HG03139 (cell line): ENCODE data around the gene RPL38.

Experiments
- ATAC-seq: cut with Tn5 transposase; IDR thresholded peaks from one replicate; pipeline ENCODE4 v1.9.1; 2021; ENCODE audit not compliant: unreplicated experiment

RPL38 gene

DNA sequence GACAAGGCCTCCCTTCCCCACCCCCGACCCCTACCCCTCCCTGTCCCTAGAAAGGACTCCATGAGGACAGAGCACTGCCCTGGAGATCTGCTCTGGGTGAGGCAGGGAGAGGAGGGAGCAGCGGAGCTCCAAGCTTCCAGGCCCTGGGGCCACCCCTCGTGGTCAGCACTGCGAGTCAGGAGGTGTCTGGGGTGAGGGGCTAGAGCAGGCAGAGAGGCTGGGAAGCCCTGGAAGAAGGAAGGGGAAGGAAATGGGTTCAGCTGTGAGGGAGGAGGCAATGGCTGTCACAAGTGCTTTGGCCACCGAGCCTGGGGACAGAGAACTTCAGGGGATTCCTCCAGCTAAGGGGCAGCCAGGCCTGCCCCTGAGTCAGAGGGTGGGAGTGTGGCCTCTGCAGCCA is 42.4 kb downstream of the RPL38 start:
- no peak for ATAC-seq

DNA sequence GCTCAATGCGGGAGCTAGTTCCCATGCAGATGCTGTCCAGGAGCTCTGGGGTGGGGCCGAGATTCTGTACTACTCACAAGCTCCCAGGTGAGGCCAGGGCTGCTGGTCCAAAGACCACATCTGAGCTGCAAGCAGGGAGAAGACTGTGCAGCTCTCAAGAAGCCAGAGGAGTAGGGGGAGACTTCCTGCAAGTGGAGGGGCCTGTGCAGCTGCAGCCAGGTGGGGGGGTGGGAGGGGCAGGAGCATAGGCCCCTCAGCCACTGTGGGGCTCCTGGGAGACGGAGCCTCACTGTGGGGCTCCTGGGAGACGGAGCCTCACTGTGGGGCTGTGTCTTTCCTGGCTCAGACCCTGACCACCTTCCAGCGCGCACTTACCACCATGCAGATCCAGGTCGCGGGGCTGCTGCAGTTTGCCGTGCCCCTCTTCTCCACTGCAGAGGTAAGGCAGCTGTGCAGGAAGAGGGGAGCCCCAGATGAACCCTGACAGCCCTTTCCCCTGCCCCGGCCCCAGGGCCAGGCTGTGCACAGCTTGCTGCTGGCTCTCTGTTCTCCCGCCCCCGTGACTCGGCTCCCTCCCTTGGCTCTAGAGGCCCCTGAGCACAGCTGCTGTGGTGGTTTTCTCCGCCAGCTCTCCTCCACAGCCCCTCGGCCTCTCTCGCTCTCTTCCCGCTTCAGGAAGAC is 46.3 kb downstream of the RPL38 start:
- ATAC-seq: no peak

- no peak for ATAC-seq
Measured at GRCh38 chr17:74250324-74250995, 47.0 kb downstream of the RPL38 start.

DNA sequence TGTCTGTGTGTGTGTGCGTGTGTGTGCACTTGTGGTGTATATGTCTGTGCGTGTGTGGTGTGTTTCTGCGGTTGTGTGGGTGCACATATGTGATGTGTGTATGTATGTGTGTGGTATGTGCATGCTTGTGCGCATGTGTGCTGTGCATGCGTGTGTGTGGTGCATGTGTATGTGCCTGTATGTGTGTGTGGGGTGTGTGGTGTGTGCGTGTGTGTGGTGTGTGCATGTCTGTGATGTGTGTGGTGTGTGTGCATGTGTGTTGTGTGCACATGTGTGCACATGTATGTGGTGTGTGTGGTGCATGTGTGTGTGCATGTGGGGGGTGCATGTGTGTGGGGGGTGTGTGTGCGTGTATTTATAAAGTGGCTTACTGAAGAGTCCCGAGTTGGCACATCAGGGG is 47.6 kb downstream of the RPL38 start:
- no peak for ATAC-seq

DNA sequence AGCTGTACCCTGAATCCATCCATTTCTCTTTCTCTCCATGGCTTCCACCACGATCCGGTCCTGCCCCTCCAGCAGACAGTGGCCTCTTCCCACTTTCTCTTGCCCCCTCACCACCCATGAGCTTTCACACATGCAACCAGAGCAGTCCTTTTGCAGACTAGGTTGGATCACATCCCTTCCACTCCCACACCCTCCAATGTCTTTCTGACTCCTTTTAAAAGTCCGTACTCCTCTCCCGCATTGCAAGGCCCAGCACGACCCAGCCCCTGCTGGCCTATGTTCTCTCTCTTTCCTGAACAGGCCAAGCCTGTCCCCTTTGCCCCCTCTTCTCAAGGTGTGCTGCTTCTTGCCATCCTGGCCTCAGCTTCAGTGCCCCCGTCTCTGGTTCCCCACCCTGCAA is 48.1 kb downstream of the RPL38 start:
- no peak for ATAC-seq

- ATAC-seq: no peak
Measured at GRCh38 chr17:74252211-74252610, 48.7 kb downstream of the RPL38 start.

DNA sequence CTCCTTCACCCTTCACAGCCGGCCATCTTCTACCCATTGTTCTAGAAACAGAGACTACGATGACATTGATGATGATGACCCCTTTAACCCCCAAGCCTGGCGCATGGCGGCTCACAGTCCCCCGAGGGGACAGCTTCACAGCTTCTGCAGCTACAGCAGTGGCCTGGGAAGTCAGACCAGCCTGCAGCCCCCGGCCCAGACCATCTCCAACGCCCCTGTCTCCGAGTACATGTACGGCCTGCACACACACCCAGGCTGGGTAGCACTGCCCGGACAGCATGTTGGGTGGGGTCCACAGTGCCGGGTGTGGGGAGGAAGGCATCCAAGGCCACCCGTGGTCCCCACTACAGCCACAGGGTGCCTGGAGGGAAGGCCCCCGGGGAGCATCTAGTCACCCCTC is 49.6 kb downstream of the RPL38 start:
- ATAC-seq: no peak

GRCh38 chr17:74257311-74257710 is 53.8 kb downstream of the RPL38 start:
- ATAC-seq: no peak

- ATAC-seq: no peak
Measured at GRCh38 chr17:74259667-74260524, 56.4 kb downstream of the RPL38 start.
